ENCODE measurements around the gene CEP72. TPM values are rescaled to one million over a fixed set of nuclear protein-coding genes. Genes with fewer than 3 reads are reported as not detected.

Gene CEP72
- total RNA-seq, 1 experiment from 2014 or later, result 56.5 TPM

GRCh38 chr5:593511-593910 lies 18.6 kb upstream of the CEP72 start:
- peaks cover 89% of the 10 kb centered on the region for H3K27me3 Mint-ChIP-seq (ENCODE audit: unreplicated experiment)
- intact Hi-C loops (cut with micrococcal nuclease; ENCODE audit: unreplicated experiment), result no loop called here
- no TSS peak for BruUV-seq (replicated peaks)

GRCh38 chr5:594226-594860 lies 17.8 kb upstream of the CEP72 start:
- intact Hi-C loops (cut with micrococcal nuclease; ENCODE audit: unreplicated experiment), result no loop called here
- no peak overlapping the region for H3K27ac Mint-ChIP-seq (ENCODE audit: unreplicated experiment)
- TF ChIP-seq CTCF (IDR thresholded peaks at IDR 0.05; ENCODE audit: unreplicated experiment), result no peak
- no peak for DNase-seq
- H3K4me3 Mint-ChIP-seq (ENCODE audit: low read depth, unreplicated experiment), result no peak overlapping the region
- CTCF ChIA-PET, result no interaction called here
- peaks cover 3% of the 10 kb centered on the region for H3K9me3 Mint-ChIP-seq (ENCODE audit: low read depth, unreplicated experiment)
- H3K4me1 Mint-ChIP-seq (ENCODE audit: low read depth, unreplicated experiment), result peaks cover 10% of the 10 kb centered on the region
- peaks cover 90% of the 10 kb centered on the region for H3K27me3 Mint-ChIP-seq (ENCODE audit: unreplicated experiment)
- no TSS peak for BruUV-seq (replicated peaks)
- H3K36me3 Mint-ChIP-seq (ENCODE audit: insufficient read depth, unreplicated experiment), result no peaks in the 10 kb centered on the region

More at GRCh38 chr5:593511-593910, 18.6 kb upstream of the CEP72 start:
- peaks cover 3% of the 10 kb centered on the region for H3K9me3 Mint-ChIP-seq (ENCODE audit: low read depth, unreplicated experiment)
- no peak for TF ChIP-seq CTCF (IDR thresholded peaks at IDR 0.05; ENCODE audit: unreplicated experiment)
- H3K27ac Mint-ChIP-seq (ENCODE audit: unreplicated experiment), result no peak overlapping the region
- no peaks in the 10 kb centered on the region for H3K36me3 Mint-ChIP-seq (ENCODE audit: insufficient read depth, unreplicated experiment)
- H3K4me3 Mint-ChIP-seq (ENCODE audit: low read depth, unreplicated experiment), result no peak overlapping the region
- peaks cover 10% of the 10 kb centered on the region for H3K4me1 Mint-ChIP-seq (ENCODE audit: low read depth, unreplicated experiment)
- CTCF ChIA-PET, result no interaction called here
- no peak for DNase-seq

- no peak for DNase-seq
- TF ChIP-seq CTCF (IDR thresholded peaks at IDR 0.05; ENCODE audit: unreplicated experiment), result no peak
- H3K27me3 Mint-ChIP-seq (ENCODE audit: unreplicated experiment), result peaks cover 90% of the 10 kb centered on the region
- H3K27ac Mint-ChIP-seq (ENCODE audit: unreplicated experiment), result no peak overlapping the region
- no peak overlapping the region for H3K4me3 Mint-ChIP-seq (ENCODE audit: low read depth, unreplicated experiment)
- no peaks in the 10 kb centered on the region for H3K36me3 Mint-ChIP-seq (ENCODE audit: insufficient read depth, unreplicated experiment)
- H3K9me3 Mint-ChIP-seq (ENCODE audit: low read depth, unreplicated experiment), result peaks cover 3% of the 10 kb centered on the region
- intact Hi-C loops (cut with micrococcal nuclease; ENCODE audit: unreplicated experiment), result no loop called here
- peaks cover 10% of the 10 kb centered on the region for H3K4me1 Mint-ChIP-seq (ENCODE audit: low read depth, unreplicated experiment)
- CTCF ChIA-PET, result no interaction called here
- no TSS peak for BruUV-seq (replicated peaks)
These were observed 16.8 kb upstream of the CEP72 start for GRCh38 chr5:595285-595875.

- no peak for DNase-seq
- Mint-ChIP-seq H3K4me3 (ENCODE audit: low read depth, unreplicated experiment) (no peak overlapping the region), H3K27me3 (ENCODE audit: unreplicated experiment) (peaks cover 86% of the 10 kb centered on the region), H3K36me3 (ENCODE audit: insufficient read depth, unreplicated experiment) (no peaks in the 10 kb centered on the region), H3K27ac (ENCODE audit: unreplicated experiment) (no peak overlapping the region), H3K4me1 (ENCODE audit: low read depth, unreplicated experiment) (peaks cover 18% of the 10 kb centered on the region), H3K9me3 (ENCODE audit: low read depth, unreplicated experiment) (peaks cover 3% of the 10 kb centered on the region)
- no peak for TF ChIP-seq CTCF (IDR thresholded peaks at IDR 0.05; ENCODE audit: unreplicated experiment)
- no TSS peak for BruUV-seq (replicated peaks)
- intact Hi-C loops (cut with micrococcal nuclease; ENCODE audit: unreplicated experiment), result no loop called here
- CTCF ChIA-PET, result no interaction called here
These were observed 14.1 kb upstream of the CEP72 start for GRCh38 chr5:597871-598563.

Data from Calu3 (cell line).